ENCODE data around the gene WFIKKN2.

DNA sequence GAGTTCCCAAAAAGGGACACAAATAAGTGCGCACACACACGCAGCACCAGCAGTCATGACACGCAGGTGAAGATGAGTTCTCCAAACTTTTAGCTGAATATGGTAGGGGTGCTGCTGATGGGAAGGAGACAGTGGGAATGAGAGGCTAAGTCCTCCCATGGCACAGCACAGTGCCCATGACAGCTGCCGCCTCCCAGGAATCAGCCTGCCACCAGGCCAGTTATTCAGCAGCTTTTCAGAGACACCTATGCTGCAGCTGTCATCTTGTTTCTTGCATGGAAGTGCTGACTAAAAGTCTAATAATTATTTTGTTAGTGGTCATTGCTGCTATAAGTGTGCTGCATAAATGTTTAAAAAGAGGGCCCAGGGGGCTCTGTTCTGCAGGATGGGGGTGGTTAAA, 12.2 kb downstream of the WFIKKN2 start:
- TF ChIP-seq CTCF (IDR thresholded peaks at IDR 0.05; ENCODE audit: low read length): no peak
- no peak for TF ChIP-seq EZH2 (IDR thresholded peaks at IDR 0.05; ENCODE audit: borderline replicate concordance, low read length)

All from OCI-LY1 (cell line).